Left ventricle myocardium superior (tissue), 1 donor: ENCODE measurements around the gene BDKRB2. TPM values are rescaled to one million over a fixed set of nuclear protein-coding genes. Genes with fewer than 3 reads are reported as not detected.
A peak's percentile ranks its signal among the peaks of the same experiment; 100 is the strongest.

Experiments
- ATAC-seq: fragments of 200-7000 bp; cut with Tn5 transposase; one replicate; pipeline ENCODE4 v1.9.1; 2020; ENCODE audit warnings: mild to moderate bottlenecking, moderate library complexity
- DNase-seq: peaks from one replicate; pipeline ENCODE4 v3.0.0-alpha.2; 2020
- intact Hi-C: fragments of 100-400 bp; cut with micrococcal nuclease; formaldehyde crosslinking; loops from one replicate; pipeline ENCODE4 v1.11.0; 2022
- total RNA-seq: library from RNA; stranded (reverse); fragmentation: NEBNext Ultra II Directional; extraction: Animal tissue kit (Norgen Biotek cat#: 25700); gene quantifications from one replicate; pipeline ENCODE4 v1.2.1, GENCODE V29; 2021
- donor health status: DM: no; HTN: yes; CAD: no; lungs with severe emphysema.

BDKRB2 gene
- total RNA-seq, 1 donor from 2014 or later, result 0.57 TPM

GRCh38 chr14:96275177-96276112 lies 70.8 kb downstream of the BDKRB2 start:
- intact Hi-C loops, result loop anchor here (2.0 kb wide), 1 partner anchor 175 kb away; no protein-coding TSS in a partner anchor
- DNase-seq, result peak; percentile 81
- peak; percentile 53 for ATAC-seq

- intact Hi-C loops, result no loop called here
- DNase-seq (no peak), ATAC-seq (no peak)
These were observed 73.3 kb downstream of the BDKRB2 start for GRCh38 chr14:96277890-96278289.

- ATAC-seq, result no peak
- no peak for DNase-seq
These were observed 74.9 kb downstream of the BDKRB2 start for GRCh38 chr14:96279564-96279963.

GRCh38 chr14:96280104-96280503 lies 75.5 kb downstream of the BDKRB2 start:
- DNase-seq (no peak), ATAC-seq (no peak)
- intact Hi-C loops, result no loop called here

More at GRCh38 chr14:96279564-96279963, 74.9 kb downstream of the BDKRB2 start:
- intact Hi-C loops, result no loop called here

- intact Hi-C loops, result no loop called here
- no peak for ATAC-seq
- no peak for DNase-seq
These were observed 76.8 kb downstream of the BDKRB2 start for GRCh38 chr14:96281486-96281885.

GRCh38 chr14:96284008-96284407 lies 79.4 kb downstream of the BDKRB2 start:
- DNase-seq (no peak), ATAC-seq (no peak)
- intact Hi-C loops, result no loop called here

- DNase-seq, result no peak
- intact Hi-C loops, result no loop called here
- no peak for ATAC-seq
These were observed 79.8 kb downstream of the BDKRB2 start for GRCh38 chr14:96284430-96284829.

GRCh38 chr14:96285667-96286066 lies 81.0 kb downstream of the BDKRB2 start:
- no peak for DNase-seq
- intact Hi-C loops, result no loop called here
- ATAC-seq, result peak; percentile 60

- ATAC-seq, result no peak
- intact Hi-C loops, result no loop called here
- no peak for DNase-seq
These were observed 81.6 kb downstream of the BDKRB2 start for GRCh38 chr14:96286251-96286650.

- no peak for ATAC-seq
- no peak for DNase-seq
- intact Hi-C loops, result no loop called here
These were observed 83.2 kb downstream of the BDKRB2 start for GRCh38 chr14:96287856-96288255.

Other genes with a start within 250 kb of the BDKRB2 start
- 2.4 TPM for gene C14orf132, start 165.5 kb upstream of the BDKRB2 start, total RNA-seq
- not detected for gene BDKRB1, start 51.4 kb downstream of the BDKRB2 start, total RNA-seq
- gene ATG2B, start 158.5 kb downstream of the BDKRB2 start, total RNA-seq, result 11.5 TPM
- gene GSKIP, start 158.7 kb downstream of the BDKRB2 start, total RNA-seq, result 9.6 TPM
- gene AK7, start 187.3 kb downstream of the BDKRB2 start, total RNA-seq, result 0.27 TPM